ENCODE data around the gene DPP4.

DNA sequence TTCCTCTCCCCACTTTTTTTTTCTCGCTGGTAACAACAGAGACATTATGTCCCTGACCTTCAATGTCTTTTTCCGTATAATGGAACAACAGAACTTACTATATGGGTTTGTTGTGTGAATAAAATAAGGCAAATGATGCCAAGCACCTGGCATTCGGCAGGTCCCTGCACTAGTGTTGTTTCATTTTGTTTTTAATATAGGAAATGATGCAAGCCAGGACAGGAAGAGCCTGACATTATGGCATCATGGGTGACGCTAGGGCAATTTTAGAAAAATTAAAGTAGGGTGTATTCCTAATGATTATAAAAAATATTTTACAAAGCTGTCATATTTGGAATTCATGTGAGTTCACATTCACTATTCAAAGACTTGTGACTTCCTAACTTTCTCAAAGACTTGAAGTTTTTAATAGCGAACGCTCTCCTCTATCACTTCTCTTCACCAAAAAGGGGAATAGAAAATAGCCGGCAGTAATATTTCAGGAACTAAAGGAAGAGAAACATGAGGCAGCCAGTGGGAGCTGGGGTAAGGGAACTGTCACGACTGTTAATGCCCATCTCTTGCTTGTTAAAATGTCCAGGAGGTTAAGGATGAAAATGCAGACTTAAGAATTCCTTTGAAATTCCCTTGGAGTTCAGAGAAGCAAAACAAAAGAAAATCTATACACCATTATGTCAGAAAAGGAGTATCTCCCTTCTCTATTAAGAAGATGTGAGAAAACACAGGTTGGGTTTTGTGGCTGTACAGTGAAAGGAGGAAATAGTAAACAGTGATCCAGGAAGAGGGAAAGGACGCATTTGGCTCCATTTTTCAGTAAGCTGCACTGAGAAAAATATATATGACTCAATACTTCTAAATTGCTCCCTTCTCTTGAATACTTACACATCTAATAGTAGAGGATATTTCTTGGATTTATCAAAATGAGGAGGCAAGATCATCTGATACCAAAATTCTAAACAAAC is 60.2 kb downstream of the DPP4 start:
- TF ChIP-seq, protein P1, sequence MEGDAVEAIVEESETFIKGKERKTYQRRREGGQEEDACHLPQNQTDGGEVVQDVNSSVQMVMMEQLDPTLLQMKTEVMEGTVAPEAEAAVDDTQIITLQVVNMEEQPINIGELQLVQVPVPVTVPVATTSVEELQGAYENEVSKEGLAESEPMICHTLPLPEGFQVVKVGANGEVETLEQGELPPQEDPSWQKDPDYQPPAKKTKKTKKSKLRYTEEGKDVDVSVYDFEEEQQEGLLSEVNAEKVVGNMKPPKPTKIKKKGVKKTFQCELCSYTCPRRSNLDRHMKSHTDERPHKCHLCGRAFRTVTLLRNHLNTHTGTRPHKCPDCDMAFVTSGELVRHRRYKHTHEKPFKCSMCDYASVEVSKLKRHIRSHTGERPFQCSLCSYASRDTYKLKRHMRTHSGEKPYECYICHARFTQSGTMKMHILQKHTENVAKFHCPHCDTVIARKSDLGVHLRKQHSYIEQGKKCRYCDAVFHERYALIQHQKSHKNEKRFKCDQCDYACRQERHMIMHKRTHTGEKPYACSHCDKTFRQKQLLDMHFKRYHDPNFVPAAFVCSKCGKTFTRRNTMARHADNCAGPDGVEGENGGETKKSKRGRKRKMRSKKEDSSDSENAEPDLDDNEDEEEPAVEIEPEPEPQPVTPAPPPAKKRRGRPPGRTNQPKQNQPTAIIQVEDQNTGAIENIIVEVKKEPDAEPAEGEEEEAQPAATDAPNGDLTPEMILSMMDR (conservative IDR thresholded peaks at IDR 0.05 in 1 of 2, IDR thresholded peaks at IDR 0.05 in 1 of 2; ENCODE audit: extremely low read depth in 1 of 2, insufficient read depth in 1 of 2, low read depth in 1 of 2, low read length in 2 of 2): no peak
- TF ChIP-seq EZH2 (IDR thresholded peaks at IDR 0.05; ENCODE audit: borderline replicate concordance, low read length): no peak

All from mammary epithelial cell (primary cell).